NCI-H187 treated with DMSO at 0.1 percent for 48 hours (cell line): Measurements from ENCODE around the gene ZNF469.
"Not testable (repeated sequence)": the region's sequence is repeated elsewhere in the genome, so short reads cannot be mapped to it uniquely, and the experiment has no call there.

ENCODE experiments used
- DNase-seq: peaks from one replicate; lab custom pipeline; 2025; lab: John Stamatoyannopoulos, UW

ZNF469 gene

GRCh38 chr16:88409296-88410065 lies 26.7 kb downstream of the ZNF469 start:
- DNase-seq, result no peak

- not testable (repeated sequence) for DNase-seq
Observed at GRCh38 chr16:88410297-88410968, 27.7 kb downstream of the ZNF469 start.

- no peak for DNase-seq
Observed at GRCh38 chr16:88411951-88412576, 29.3 kb downstream of the ZNF469 start.

- DNase-seq, result no peak
Observed at GRCh38 chr16:88412766-88413165, 30.0 kb downstream of the ZNF469 start.

- DNase-seq, result no peak
Observed at GRCh38 chr16:88413231-88413630, 30.5 kb downstream of the ZNF469 start.

GRCh38 chr16:88413631-88414030 lies 30.9 kb downstream of the ZNF469 start:
- DNase-seq, result no peak

GRCh38 chr16:88414521-88415380 lies 32.0 kb downstream of the ZNF469 start:
- no peak for DNase-seq

- DNase-seq, result no peak
Observed at GRCh38 chr16:88415381-88415705, 32.6 kb downstream of the ZNF469 start.

GRCh38 chr16:88415713-88416323 lies 33.1 kb downstream of the ZNF469 start:
- no peak for DNase-seq

GRCh38 chr16:88416686-88417085 lies 33.9 kb downstream of the ZNF469 start:
- DNase-seq, result no peak

- no peak for DNase-seq
Observed at GRCh38 chr16:88417684-88418476, 35.1 kb downstream of the ZNF469 start.

GRCh38 chr16:88418869-88419268 lies 36.1 kb downstream of the ZNF469 start:
- no peak for DNase-seq

- DNase-seq, result no peak
Observed at GRCh38 chr16:88419790-88420189, 37.0 kb downstream of the ZNF469 start.

GRCh38 chr16:88420496-88420895 lies 37.7 kb downstream of the ZNF469 start:
- no peak for DNase-seq

GRCh38 chr16:88421301-88421700 lies 38.5 kb downstream of the ZNF469 start:
- no peak for DNase-seq

GRCh38 chr16:88421871-88422433 lies 39.2 kb downstream of the ZNF469 start:
- DNase-seq, result no peak

GRCh38 chr16:88422733-88423447 lies 40.1 kb downstream of the ZNF469 start:
- DNase-seq, result no peak

GRCh38 chr16:88423448-88423850 lies 40.7 kb downstream of the ZNF469 start:
- DNase-seq, result no peak

- no peak for DNase-seq
Observed at GRCh38 chr16:88424587-88425235, 42.0 kb downstream of the ZNF469 start.

GRCh38 chr16:88426018-88426417 lies 43.3 kb downstream of the ZNF469 start:
- DNase-seq, result no peak
